HL-60 (cell line): Measurements from ENCODE around the gene FARP1.

Source experiments
- CTCF ChIP-seq: IDR thresholded peaks from one replicate; pipeline ENCODE4 v1.5.1; 2011; ENCODE audit warnings: low read length, control low read depth, inconsistent platforms; ENCODE audit not compliant: insufficient read depth
- GABPA ChIP-seq: IDR thresholded peaks from 2 replicates; pipeline ENCODE4 v1.6.1; 2012; ENCODE audit warnings: low read depth
- POLR2AphosphoS5 ChIP-seq: IDR thresholded peaks from 2 replicates; pipeline ENCODE4 v1.6.1; 2012; ENCODE audit warnings: low read depth
- REST ChIP-seq: IDR thresholded peaks from 2 replicates; pipeline ENCODE4 v1.6.1; 2012; ENCODE audit warnings: low read depth; ENCODE audit not compliant: insufficient replicate concordance

DNA sequence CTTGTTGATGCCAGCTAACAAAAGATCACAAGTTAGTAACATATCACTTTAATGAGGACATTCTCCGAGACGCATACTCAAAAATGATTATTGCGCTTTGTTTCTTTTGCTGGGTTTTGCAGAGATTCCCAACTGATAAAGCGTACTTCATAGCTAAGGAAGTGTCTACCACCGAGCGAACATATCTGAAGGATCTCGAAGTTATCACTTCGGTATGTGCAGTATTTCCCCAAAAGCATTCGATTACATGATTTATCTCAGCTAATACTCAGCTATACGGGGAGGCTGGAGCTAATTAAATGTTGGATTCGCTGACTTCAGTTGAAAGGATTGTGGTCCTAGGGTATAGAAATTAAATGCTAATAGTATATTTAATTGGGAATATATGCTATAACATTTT is 267.7 kb downstream of the FARP1 start:
- TF ChIP-seq POLR2AphosphoS5 (no peak), CTCF (no peak), GABPA (no peak), REST (no peak)
